DND-41 (cell line): Measurements from ENCODE around the gene TTC5.

Source experiments
- ATAC-seq: fragments of 200-7000 bp; cut with Tn5 transposase; 3 replicates; pipeline ENCODE4 v1.9.1; 2021; ENCODE audit warnings: low read depth; ENCODE audit not compliant: insufficient read depth
- DNase-seq: peaks from one replicate; pipeline ENCODE4 v3.0.0-alpha.2; 2020
- H2AFZ ChIP-seq: 2 replicates; pipeline ENCODE4 v1.6.0; 2012; ENCODE audit warnings: low read depth, low read length
- H3K27ac ChIP-seq: 2 replicates; pipeline ENCODE4 v1.5.1; 2012; ENCODE audit warnings: low read length, inconsistent platforms
- H3K27me3 ChIP-seq: fragments of 200-600 bp; sonication (generic); 2 replicates; pipeline ENCODE4 v1.6.0; 2012; ENCODE audit warnings: low read length, mild to moderate bottlenecking, inconsistent platforms; ENCODE audit not compliant: insufficient read depth, poor library complexity
- H3K36me3 ChIP-seq: 2 replicates; pipeline ENCODE4 v1.5.1; 2012; ENCODE audit warnings: low read length, inconsistent platforms; ENCODE audit not compliant: insufficient read depth
- H3K4me1 ChIP-seq: 2 replicates; pipeline ENCODE4 v1.5.1; 2012; ENCODE audit warnings: mild to moderate bottlenecking, low read length; ENCODE audit not compliant: insufficient read depth
- H3K4me2 ChIP-seq: 2 replicates; pipeline ENCODE4 v1.6.0; 2012; ENCODE audit warnings: mild to moderate bottlenecking, moderate library complexity, low read length, inconsistent platforms; ENCODE audit not compliant: insufficient read depth
- H3K4me3 ChIP-seq, 2 experiments: fragments of 200-600 bp in 1 of 2; shearing (Covaris generic) in 1 of 2; 2 replicates each; pipeline ENCODE4 v1.5.1; 2012 to 2016; ENCODE audit warnings: inconsistent platforms in 2 of 2, low read length in 2 of 2, mild to moderate bottlenecking in 2 of 2, low read depth in 1 of 2, moderate library complexity in 1 of 2
- H3K79me2 ChIP-seq: 2 replicates; pipeline ENCODE4 v1.6.0; 2012; ENCODE audit warnings: low read length, inconsistent platforms; ENCODE audit not compliant: insufficient read depth
- H3K9ac ChIP-seq: 2 replicates; pipeline ENCODE4 v1.6.0; 2012; ENCODE audit warnings: low read depth, mild to moderate bottlenecking, inconsistent platforms, low read length, moderate library complexity
- H3K9me3 ChIP-seq: 2 replicates; pipeline ENCODE4 v1.5.1; 2012; ENCODE audit warnings: low read length, moderate library complexity, mild to moderate bottlenecking, inconsistent platforms; ENCODE audit not compliant: insufficient read depth, severe bottlenecking
- H4K20me1 ChIP-seq: 2 replicates; pipeline ENCODE4 v1.6.0; 2012; ENCODE audit warnings: low read length; ENCODE audit not compliant: insufficient read depth
- CTCF ChIP-seq: IDR thresholded peaks from 2 replicates; pipeline ENCODE4 v1.5.1; 2012; ENCODE audit warnings: borderline replicate concordance, low read length, moderate library complexity, mild to moderate bottlenecking; ENCODE audit not compliant: poor library complexity, severe bottlenecking; ENCODE audit errors: extremely low read depth
- EZH2 ChIP-seq: IDR thresholded peaks from 3 replicates; pipeline ENCODE4 v1.6.1; 2012; ENCODE audit warnings: borderline replicate concordance, low read depth, mild to moderate bottlenecking, moderate library complexity, low read length, inconsistent platforms; ENCODE audit not compliant: severe bottlenecking

Gene TTC5

GRCh38 chr14:20333494-20333841, 27.7 kb upstream of the TTC5 start:
- Histone ChIP-seq H3K79me2 (peaks cover 54% of the 10 kb centered on the region), H3K27ac (peak overlapping the region; percentile 79; the same call in 1 of the 2 replicates), H3K4me3 (peak overlapping the region; percentile 65 to 81), H3K4me1 (peaks cover 50% of the 10 kb centered on the region), H3K36me3 (peaks cover 8% of the 10 kb centered on the region; the same call in 1 of the 2 replicates), H4K20me1 (peaks cover 9% of the 10 kb centered on the region; the same call in 1 of the 2 replicates), H2AFZ (peak overlapping the region; percentile 85), H3K9me3 (no peaks in the 10 kb centered on the region), H3K27me3 (peaks cover 3% of the 10 kb centered on the region), H3K4me2 (peak overlapping the region; percentile 90), H3K9ac (peak overlapping the region; percentile 63)
- DNase-seq, result no peak
- TF ChIP-seq CTCF (no peak), EZH2 (no peak)
- ATAC-seq, result peak; percentile 13; the same call in 2 of the 3 replicates

GRCh38 chr14:20332788-20333493, 27.2 kb upstream of the TTC5 start, which contains the start of gene CCNB1IP1:
TSS of gene CCNB1IP1 (minus strand) at chr14:20333279. CDS start at chr14:20316523, 16,756 bp downstream.
- DNase-seq (peak; percentile 68), ATAC-seq (peak; percentile 97)
- peaks cover 12% of the 10 kb centered on the region; the same call in 1 of the 2 replicates for H3K36me3 ChIP-seq
- peaks cover under 1% of the 10 kb centered on the region for H3K27me3 ChIP-seq
- peak within 1 kb of the TSS; percentile 63 for H3K9ac ChIP-seq
- H2AFZ ChIP-seq, result peak within 1 kb of the TSS; percentile 85
- peaks cover 9% of the 10 kb centered on the region; the same call in 1 of the 2 replicates for H4K20me1 ChIP-seq
- H3K27ac ChIP-seq, result peak within 1 kb of the TSS; percentile 79
- H3K4me2 ChIP-seq, result peak within 1 kb of the TSS; percentile 90
- H3K4me1 ChIP-seq, result peaks cover 52% of the 10 kb centered on the region
- H3K4me3 ChIP-seq, result peak within 1 kb of the TSS; percentile 65 to 81
- peaks cover 54% of the 10 kb centered on the region for H3K79me2 ChIP-seq
- TF ChIP-seq CTCF (no peak), EZH2 (no peak)
- H3K9me3 ChIP-seq, result no peaks in the 10 kb centered on the region

- Histone ChIP-seq H3K27me3 (no peaks in the 10 kb centered on the region), H2AFZ (peak overlapping the region; percentile 85), H3K4me2 (peak overlapping the region; percentile 90), H3K27ac (peak overlapping the region; percentile 79), H4K20me1 (peaks cover 12% of the 10 kb centered on the region; the same call in 1 of the 2 replicates), H3K4me1 (peaks cover 57% of the 10 kb centered on the region), H3K9me3 (no peaks in the 10 kb centered on the region), H3K9ac (peak overlapping the region; percentile 63), H3K79me2 (peaks cover 60% of the 10 kb centered on the region), H3K36me3 (peaks cover 12% of the 10 kb centered on the region; the same call in 1 of the 2 replicates), H3K4me3 (peak overlapping the region; percentile 65 to 81)
- DNase-seq (no peak), ATAC-seq (no peak)
- TF ChIP-seq EZH2 (no peak), CTCF (no peak)
Measured at GRCh38 chr14:20332431-20332787, 26.7 kb upstream of the TTC5 start.
